ENCODE results near the gene C16orf96.

GRCh38 chr16:4556112-4556511, at the start of gene C16orf96:
- TF ChIP-seq CTCF (IDR thresholded peaks at IDR 0.05) (no peak), POLR2A (IDR thresholded peaks at IDR 0.05) (no peak), POLR2AphosphoS5 (IDR thresholded peaks at IDR 0.05) (no peak)

Measured in gastroesophageal sphincter (tissue), 3 donors.